B cell (primary cell): Measurements from ENCODE around the gene GSG1L. TPM values are rescaled to one million over a fixed set of nuclear protein-coding genes. Genes with fewer than 3 reads are reported as not detected.

Source experiments
- ATAC-seq: fragments of 200-7000 bp; cut with Tn5 transposase; one replicate; pipeline ENCODE4 v1.10.0; 2021; ENCODE audit warnings: low read depth, mild to moderate bottlenecking, moderate number of reproducible peaks, moderate library complexity
- CTCF ChIA-PET: fragments of 350-600 bp; sonication (Branson Sonifier 250); formaldehyde crosslinking; loops from one replicate; lab custom pipeline; 2021; ENCODE audit warnings: antibody characterized with exemption, inconsistent platforms; lab: Charles Lee
- POLR2A ChIA-PET: fragments of 350-600 bp; sonication (Branson Sonifier 250); formaldehyde crosslinking; loops from one replicate; lab custom pipeline; 2021; ENCODE audit warnings: antibody characterized with exemption; lab: Charles Lee
- DNase-seq: peaks from one replicate; pipeline ENCODE4 v3.0.0; 2013
- H2AFZ ChIP-seq: 2 replicates; pipeline ENCODE4 v1.6.1; 2012; ENCODE audit warnings: mild to moderate bottlenecking, low read depth, low read length; ENCODE audit not compliant: insufficient read depth, poor library complexity, severe bottlenecking
- H3K27ac ChIP-seq, 2 donors: 1 replicate in 1 of 2; 2 replicates in 1 of 2; pipeline ENCODE4 v1.5.1; 2012 to 2013; ENCODE audit warnings: low read length in 2 of 2, mild to moderate bottlenecking in 2 of 2, moderate library complexity in 1 of 2
- H3K27me3 ChIP-seq, 4 experiments: fragments of 200-600 bp in 1 of 4; sonication (generic) in 1 of 4; replicated peaks in 1 of 4; 1 replicate in 2 of 4; 2 replicates in 2 of 4; pipeline versions ENCODE4 v1.6.1 to v1.7.0; 2013 to 2016; ENCODE audit warnings: low read length in 3 of 4, mild to moderate bottlenecking in 2 of 4, mixed read lengths in 1 of 4, moderate library complexity in 1 of 4; ENCODE audit not compliant: insufficient read depth in 4 of 4, control insufficient read depth in 3 of 4; ENCODE audit errors: control extremely low read depth in 1 of 4
- H3K36me3 ChIP-seq, 2 experiments: replicated peaks in 1 of 2; 1 replicate in 1 of 2; 2 replicates in 1 of 2; pipeline versions ENCODE4 v1.6.1 to v1.7.1; 2013; ENCODE audit warnings: low read length in 1 of 2; ENCODE audit not compliant: insufficient read depth in 2 of 2, control insufficient read depth in 1 of 2; ENCODE audit errors: control extremely low read depth in 1 of 2, extremely low read depth in 1 of 2
- H3K4me1 ChIP-seq, 2 donors: fragments of 200-600 bp in 1 of 2; sonication (generic) in 1 of 2; 1 replicate in 1 of 2; 2 replicates in 1 of 2; pipeline versions ENCODE4 v1.5.1 to v1.6.1; 2013 to 2017; ENCODE audit warnings: low read length in 2 of 2; ENCODE audit not compliant: control insufficient read depth in 2 of 2, insufficient read depth in 2 of 2
- H3K4me2 ChIP-seq: replicated peaks from 2 replicates; pipeline ENCODE3; 2012; ENCODE audit warnings: mild to moderate bottlenecking, low read depth, low read length; ENCODE audit not compliant: poor library complexity, severe bottlenecking
- H3K4me3 ChIP-seq, 5 experiments: fragments of 200-600 bp in 1 of 5; sonication (generic) in 1 of 5; 1 replicate in 3 of 5; 2 replicates in 2 of 5; pipeline versions ENCODE4 v1.5.1 to v1.7.0; 2011 to 2016; ENCODE audit warnings: low read length in 4 of 5, mild to moderate bottlenecking in 4 of 5, low read depth in 2 of 5, control low read depth in 1 of 5, moderate library complexity in 1 of 5; ENCODE audit not compliant: insufficient read depth in 1 of 5; ENCODE audit errors: control extremely low read depth in 1 of 5, extremely low read depth in 1 of 5
- H3K79me2 ChIP-seq: fragments of 200-600 bp; sonication (generic); one replicate; pipeline ENCODE4 v1.6.0; 2016; ENCODE audit warnings: low read length; ENCODE audit not compliant: control insufficient read depth, insufficient read depth
- H3K9ac ChIP-seq: fragments of 200-600 bp; sonication (generic); 2 replicates; pipeline ENCODE4 v1.6.1; 2017; ENCODE audit warnings: mild to moderate bottlenecking, low read length, moderate library complexity
- H3K9me3 ChIP-seq, 3 donors: one replicate each; pipeline versions ENCODE4 v1.6.1 to v1.7.1; 2013; ENCODE audit warnings: low read length in 2 of 3; ENCODE audit not compliant: control insufficient read depth in 2 of 3, insufficient read depth in 1 of 3; ENCODE audit errors: control extremely low read depth in 1 of 3
- H4K20me1 ChIP-seq: 2 replicates; pipeline ENCODE4 v1.6.0; 2012; ENCODE audit warnings: mild to moderate bottlenecking, low read length; ENCODE audit not compliant: insufficient read depth, control insufficient read depth, poor library complexity, severe bottlenecking
- H3K27ac Mint-ChIP-seq: one replicate; pipeline ENCODE4 v1.8.0; 2021; ENCODE audit warnings: mixed read lengths
- H3K27me3 Mint-ChIP-seq: one replicate; pipeline ENCODE4 v1.8.0; 2021; ENCODE audit warnings: mixed read lengths
- H3K4me1 Mint-ChIP-seq: one replicate; pipeline ENCODE4 v1.8.0; 2021; ENCODE audit warnings: mixed read lengths
- H3K4me3 Mint-ChIP-seq: one replicate; pipeline ENCODE4 v1.8.0; 2021; ENCODE audit warnings: mixed read lengths
- H3K9me3 Mint-ChIP-seq: one replicate; pipeline ENCODE4 v1.8.0; 2022; ENCODE audit warnings: mixed read lengths; ENCODE audit not compliant: insufficient read depth
- EZH2 ChIP-seq: IDR thresholded peaks from 2 replicates; pipeline ENCODE4 v1.6.1; 2012; ENCODE audit warnings: borderline replicate concordance, low read depth, mild to moderate bottlenecking, moderate library complexity, low read length; ENCODE audit not compliant: insufficient read depth, poor library complexity, severe bottlenecking
- WGBS: methylation state at CpG from one replicate; pipeline ENCODE4 v1.1.5; 2013; ENCODE audit warnings: missing lambda C conversion rate; ENCODE audit not compliant: insufficient coverage; 5-methylcytosine and 5-hydroxymethylcytosine counted together
- intact Hi-C: fragments of 100-400 bp; cut with micrococcal nuclease; formaldehyde crosslinking; loops from one replicate; pipeline ENCODE4 v1.10.0; 2022
- polyA plus RNA-seq: library from polyadenylated mRNA; depleted of rRNA; stranded (reverse); fragments of >200 nt; gene quantifications from 2 replicates; pipeline ENCODE4 v1.2.3, GENCODE V29; 2012
- total RNA-seq, 2 donors: library from RNA; stranded (reverse); fragments of 120-200 nt in 1 of 2; gene quantifications; 1 replicate in 1 of 2; 2 replicates in 1 of 2; pipeline versions ENCODE4 v1.2.3 to v1.2.4, GENCODE V29; 2013 to 2022
- TF ChIP-seq, protein P1 (sequence below): fragments of 200-600 bp; IDR thresholded peaks from one replicate; pipeline ENCODE4 v1.8.0; 2022; ENCODE audit warnings: antibody characterized with exemption, mild to moderate bottlenecking

The GSG1L gene
- total and polyA plus RNA-seq, 2 donors (not counting 1 experiment from before 2014, with no cell fraction given), result 0.01 TPM; not detected in 1

DNA sequence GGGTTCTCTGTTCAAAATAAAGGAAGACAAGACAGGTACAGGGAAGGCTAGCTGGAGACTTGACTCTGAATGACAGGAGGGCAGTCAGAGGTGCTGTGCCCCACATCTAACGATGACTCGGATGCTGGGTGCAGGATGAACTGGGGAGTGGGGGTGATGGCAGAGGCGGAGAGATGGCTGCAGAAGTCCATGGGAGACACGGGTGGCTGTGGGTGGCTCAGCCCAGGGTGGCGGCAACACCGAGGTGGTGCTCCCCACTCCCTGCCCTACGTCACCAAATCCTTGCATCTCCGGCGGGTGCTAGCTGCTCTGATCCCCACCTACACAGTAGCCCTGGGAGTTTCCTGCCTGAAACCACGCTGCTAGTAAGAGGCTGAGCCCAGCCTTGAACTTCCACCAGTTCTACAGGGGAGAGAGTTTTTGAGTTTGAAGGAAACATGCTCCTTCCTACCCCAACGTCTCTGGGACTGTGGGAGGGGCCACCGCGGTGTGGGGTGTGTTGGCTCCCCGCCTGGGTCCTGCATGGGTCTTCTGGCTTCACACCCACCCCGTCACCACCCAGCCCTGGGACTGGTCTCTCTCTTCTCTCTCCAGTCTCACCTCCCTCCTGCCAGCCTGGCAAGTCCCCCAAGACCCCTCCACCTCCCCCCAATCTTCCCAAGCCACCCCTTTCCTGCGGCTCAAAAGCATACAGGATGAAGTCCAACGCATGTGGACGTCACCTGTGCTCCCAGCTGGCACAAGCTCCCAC is 4.5 kb downstream of the GSG1L start:
- H3K79me2 ChIP-seq, result no peaks in the 10 kb centered on the region
- TF ChIP-seq, protein P1, sequence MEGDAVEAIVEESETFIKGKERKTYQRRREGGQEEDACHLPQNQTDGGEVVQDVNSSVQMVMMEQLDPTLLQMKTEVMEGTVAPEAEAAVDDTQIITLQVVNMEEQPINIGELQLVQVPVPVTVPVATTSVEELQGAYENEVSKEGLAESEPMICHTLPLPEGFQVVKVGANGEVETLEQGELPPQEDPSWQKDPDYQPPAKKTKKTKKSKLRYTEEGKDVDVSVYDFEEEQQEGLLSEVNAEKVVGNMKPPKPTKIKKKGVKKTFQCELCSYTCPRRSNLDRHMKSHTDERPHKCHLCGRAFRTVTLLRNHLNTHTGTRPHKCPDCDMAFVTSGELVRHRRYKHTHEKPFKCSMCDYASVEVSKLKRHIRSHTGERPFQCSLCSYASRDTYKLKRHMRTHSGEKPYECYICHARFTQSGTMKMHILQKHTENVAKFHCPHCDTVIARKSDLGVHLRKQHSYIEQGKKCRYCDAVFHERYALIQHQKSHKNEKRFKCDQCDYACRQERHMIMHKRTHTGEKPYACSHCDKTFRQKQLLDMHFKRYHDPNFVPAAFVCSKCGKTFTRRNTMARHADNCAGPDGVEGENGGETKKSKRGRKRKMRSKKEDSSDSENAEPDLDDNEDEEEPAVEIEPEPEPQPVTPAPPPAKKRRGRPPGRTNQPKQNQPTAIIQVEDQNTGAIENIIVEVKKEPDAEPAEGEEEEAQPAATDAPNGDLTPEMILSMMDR, result no peak
- no peak for TF ChIP-seq EZH2
- 64% methylated on average over 10 of the region's 18 CpGs for WGBS
- ATAC-seq (no peak), DNase-seq (no peak)
- H3K27me3 Mint-ChIP-seq, result peaks cover 48% of the 10 kb centered on the region
- H3K9me3 ChIP-seq, result peaks cover 0 to 1% (median 0%) of the 10 kb centered on the region in 3 donors
- H3K9ac ChIP-seq, result no peak overlapping the region
- H3K27ac ChIP-seq, result no peak overlapping the region
- H4K20me1 ChIP-seq, result no peaks in the 10 kb centered on the region
- H3K36me3 ChIP-seq, result no peaks in the 10 kb centered on the region
- H3K27me3 ChIP-seq, result peaks cover 0 to 22% (median 5%) of the 10 kb centered on the region in 4 experiments
- no peak overlapping the region for H3K4me3 Mint-ChIP-seq
- no peak overlapping the region for H3K4me2 ChIP-seq
- H3K9me3 Mint-ChIP-seq, result no peaks in the 10 kb centered on the region
- no peak overlapping the region for H3K4me3 ChIP-seq
- no peak overlapping the region for H2AFZ ChIP-seq
- CTCF ChIA-PET, result no interaction called here
- no peaks in the 10 kb centered on the region for H3K4me1 Mint-ChIP-seq
- intact Hi-C loops, result no loop called here
- POLR2A ChIA-PET, result no interaction called here
- H3K27ac Mint-ChIP-seq, result no peak overlapping the region
- no peaks in the 10 kb centered on the region for H3K4me1 ChIP-seq

DNA sequence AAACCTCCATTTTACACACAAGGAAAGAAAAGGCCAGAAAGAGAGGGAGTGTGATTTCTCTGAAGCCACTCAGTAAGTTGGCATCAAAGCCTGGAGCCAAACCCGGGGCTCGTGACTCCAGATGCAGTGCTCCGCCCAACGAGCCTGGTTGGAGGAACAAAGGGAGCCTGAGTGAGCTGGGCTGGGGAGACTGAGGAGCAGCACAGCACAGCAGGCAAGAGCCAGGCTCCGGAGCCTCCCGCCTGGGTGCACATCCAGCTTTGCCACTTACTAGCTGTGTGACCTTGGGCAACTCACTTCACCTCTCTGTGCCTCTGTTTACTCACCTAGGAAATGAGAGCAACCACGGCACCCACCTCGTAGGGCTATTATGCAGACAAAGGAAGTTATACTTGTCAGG is 5.6 kb downstream of the GSG1L start:
- Histone ChIP-seq H3K36me3 (no peaks in the 10 kb centered on the region), H2AFZ (no peak overlapping the region), H4K20me1 (no peaks in the 10 kb centered on the region), H3K27me3 (peaks cover 0 to 22% (median 4%) of the 10 kb centered on the region in 4 experiments), H3K79me2 (no peaks in the 10 kb centered on the region), H3K9ac (no peak overlapping the region), H3K9me3 (no peaks in the 10 kb centered on the region), H3K27ac (no peak overlapping the region), H3K4me3 (no peak overlapping the region), H3K4me2 (no peak overlapping the region), H3K4me1 (no peaks in the 10 kb centered on the region)
- DNase-seq, result no peak
- no peak for ATAC-seq
- ChIA-PET POLR2A (no interaction called here), CTCF (interaction anchor here (0.6 kb wide), 1 partner anchor 25 kb away, joined by 3 read pairs; no protein-coding TSS in a partner anchor)
- Mint-ChIP-seq H3K27me3 (peaks cover 54% of the 10 kb centered on the region), H3K4me3 (no peak overlapping the region), H3K27ac (no peak overlapping the region), H3K9me3 (no peaks in the 10 kb centered on the region), H3K4me1 (no peaks in the 10 kb centered on the region)
- TF ChIP-seq EZH2, result no peak
- TF ChIP-seq, protein P1, result no peak
- intact Hi-C loops, result no loop called here
- 89% methylated on average over 8 of the region's 8 CpGs for WGBS
